NCI-H69 (cell line): Measurements from ENCODE around the gene SMIM21.
A peak's percentile ranks its signal among the peaks of the same experiment; 100 is the strongest.

Source experiments
- DNase-seq: peaks from one replicate; lab custom pipeline; 2025; lab: John Stamatoyannopoulos, UW

SMIM21 gene

DNA sequence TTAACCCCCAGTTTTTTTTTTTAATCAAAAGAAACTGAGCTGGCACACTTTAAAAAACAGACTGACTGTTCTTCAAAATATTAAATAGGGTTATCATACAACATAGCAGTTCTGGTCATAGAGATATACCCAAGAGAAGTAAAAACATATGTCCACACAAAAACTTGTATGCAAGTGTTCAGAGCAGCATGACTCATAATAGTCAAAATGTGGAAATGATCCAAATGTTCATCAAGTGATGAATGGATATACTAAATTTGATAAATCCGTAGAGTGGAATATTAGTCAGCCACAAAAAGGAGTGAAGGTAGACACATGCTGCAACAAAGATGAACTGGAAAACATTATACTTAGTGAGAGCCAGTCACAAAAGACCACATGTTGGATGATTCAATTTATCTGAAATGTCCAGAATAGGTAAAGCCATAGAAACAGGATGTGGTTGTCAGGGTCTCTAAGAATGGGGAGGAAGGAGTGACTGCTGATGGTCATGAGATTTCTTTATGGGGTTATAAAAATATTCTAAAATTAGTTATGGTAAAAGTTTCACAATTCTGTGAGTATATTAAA lies 5.1 kb downstream of the SMIM21 start:
- no peak for DNase-seq

DNA sequence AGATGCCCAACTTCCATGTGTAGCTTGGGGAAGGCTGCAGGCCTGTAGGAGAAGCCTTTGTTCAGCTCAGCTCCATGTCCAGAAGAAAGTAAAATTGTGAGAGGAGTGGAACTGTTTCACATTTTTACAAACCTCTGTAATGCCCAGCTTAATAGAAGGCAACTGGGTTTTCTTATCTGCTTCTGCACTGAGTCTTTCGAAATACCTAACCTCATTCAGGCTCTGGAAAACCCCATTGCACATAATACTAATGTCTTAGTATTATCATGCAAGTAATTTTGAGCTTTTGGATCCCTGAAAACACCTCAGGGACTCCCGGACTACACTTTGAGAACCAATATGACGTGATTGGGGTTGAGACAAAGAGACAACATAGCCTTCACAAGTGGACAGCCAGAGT lies 5.8 kb downstream of the SMIM21 start:
- DNase-seq, result no peak

DNA sequence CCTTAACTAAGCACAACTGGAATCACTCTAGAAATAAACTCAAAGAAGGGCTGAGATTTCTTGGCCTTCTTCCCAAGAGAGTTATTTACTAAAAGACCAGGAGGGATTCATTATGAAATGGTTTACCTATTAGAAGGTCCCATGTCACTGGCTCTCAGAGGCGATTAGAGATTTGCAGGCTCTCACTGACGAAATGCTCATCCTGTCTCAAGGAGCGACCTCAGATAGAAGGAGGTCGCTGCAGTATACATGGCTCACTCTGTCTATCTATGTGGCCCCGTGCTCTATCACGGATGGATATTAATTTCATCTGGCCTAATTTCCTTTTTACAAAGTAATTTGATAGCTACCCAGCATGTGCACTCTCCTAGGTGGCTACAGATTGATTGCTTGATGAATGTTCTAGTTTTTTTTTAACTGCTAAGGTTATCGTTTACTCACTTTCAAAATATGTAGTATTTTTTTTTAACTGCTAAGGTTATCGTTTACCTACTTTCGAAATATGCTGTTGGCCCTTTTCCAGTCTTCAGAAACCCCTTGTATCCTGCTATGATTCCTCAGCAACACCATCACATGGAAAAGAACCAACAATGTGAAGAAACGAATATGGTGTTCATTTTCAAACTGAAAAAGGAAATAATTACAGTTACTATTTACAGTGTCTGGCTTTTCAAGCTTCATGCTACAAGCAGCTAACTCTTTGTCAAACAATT lies 9.1 kb downstream of the SMIM21 start:
- peak; percentile 61 for DNase-seq

DNA sequence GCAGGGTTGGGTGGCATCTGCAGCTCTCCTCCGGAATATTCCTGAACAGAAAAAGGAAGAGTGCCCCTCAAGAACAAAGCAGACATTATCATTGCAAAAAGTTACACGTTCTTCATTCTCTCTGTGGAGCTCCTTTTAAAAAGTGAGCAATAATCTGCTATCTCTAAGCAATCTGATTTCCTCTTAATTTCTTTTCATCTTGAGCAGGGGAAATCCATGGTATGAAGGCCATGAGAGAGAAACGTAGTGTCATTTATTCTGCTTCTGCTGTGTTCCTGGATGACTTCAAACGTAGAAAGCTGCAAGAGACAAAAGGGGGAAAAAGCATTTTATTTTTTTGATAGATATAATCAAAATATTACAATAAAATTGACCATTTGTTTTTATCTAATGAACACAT lies 16.9 kb downstream of the SMIM21 start:
- DNase-seq, result no peak

DNA sequence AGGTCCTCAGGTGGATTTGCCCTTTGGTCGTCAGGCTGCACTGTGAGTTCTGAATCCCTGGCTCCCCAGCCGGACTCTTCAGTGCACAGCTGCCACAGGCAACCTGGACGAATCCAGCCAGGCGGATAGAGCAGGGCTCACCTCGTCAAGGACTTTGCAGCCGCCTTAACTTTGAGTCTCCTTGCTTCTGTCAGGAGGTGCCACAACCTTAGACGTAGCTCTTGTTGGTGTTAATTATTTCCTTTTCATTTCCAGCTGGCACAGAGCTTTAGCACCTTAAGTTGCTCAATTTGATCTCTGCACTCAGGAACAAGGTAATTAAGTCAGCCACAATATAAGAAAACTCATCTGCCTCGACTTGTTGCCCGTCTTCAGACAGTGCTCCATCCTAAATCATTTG lies 17.7 kb downstream of the SMIM21 start:
- DNase-seq, result no peak

DNA sequence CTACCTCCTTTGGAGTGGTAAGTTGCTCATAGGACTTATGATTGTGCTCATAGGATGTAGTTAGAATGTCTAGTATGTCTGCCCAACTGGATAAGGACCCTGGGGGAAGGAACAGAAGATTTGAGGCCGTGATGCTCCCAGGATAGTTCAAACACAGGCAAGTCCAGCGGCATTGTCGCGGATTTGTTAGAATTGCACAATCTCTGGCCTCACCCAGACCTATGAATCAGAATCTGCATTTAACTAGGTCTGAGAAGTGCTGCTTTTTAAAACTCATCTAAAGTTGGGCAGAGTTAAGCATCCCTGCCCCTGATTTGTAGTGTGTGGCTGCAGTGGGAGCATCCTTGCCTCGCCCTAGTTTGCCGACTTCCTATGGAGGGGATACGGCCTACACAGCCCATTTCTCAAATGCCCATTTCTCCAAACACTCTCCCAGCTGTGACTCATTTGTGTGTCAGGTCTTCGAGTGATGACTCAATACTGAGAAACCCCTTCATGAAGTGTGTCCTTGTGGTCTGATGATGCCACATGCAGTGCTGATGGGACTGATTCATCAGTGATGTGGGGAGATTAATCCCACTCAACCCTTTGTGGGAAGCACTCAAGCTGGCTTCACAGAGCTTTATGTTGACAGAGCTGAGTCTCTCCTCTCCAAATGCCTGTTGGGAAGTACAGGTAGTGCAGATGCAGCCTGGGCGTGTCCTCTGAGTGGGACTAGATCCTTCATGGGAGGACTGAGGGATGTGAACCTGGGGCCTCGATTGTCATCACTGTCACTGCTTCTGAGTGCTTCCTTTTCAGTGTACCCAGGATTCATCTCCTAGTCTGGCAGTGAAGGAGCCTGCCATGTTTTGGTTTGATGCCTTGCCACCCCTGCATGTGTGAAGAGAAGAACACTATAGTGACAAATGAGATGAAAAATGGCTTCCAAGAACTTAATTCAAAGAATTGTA lies 18.7 kb downstream of the SMIM21 start:
- peak; percentile 31 for DNase-seq

DNA sequence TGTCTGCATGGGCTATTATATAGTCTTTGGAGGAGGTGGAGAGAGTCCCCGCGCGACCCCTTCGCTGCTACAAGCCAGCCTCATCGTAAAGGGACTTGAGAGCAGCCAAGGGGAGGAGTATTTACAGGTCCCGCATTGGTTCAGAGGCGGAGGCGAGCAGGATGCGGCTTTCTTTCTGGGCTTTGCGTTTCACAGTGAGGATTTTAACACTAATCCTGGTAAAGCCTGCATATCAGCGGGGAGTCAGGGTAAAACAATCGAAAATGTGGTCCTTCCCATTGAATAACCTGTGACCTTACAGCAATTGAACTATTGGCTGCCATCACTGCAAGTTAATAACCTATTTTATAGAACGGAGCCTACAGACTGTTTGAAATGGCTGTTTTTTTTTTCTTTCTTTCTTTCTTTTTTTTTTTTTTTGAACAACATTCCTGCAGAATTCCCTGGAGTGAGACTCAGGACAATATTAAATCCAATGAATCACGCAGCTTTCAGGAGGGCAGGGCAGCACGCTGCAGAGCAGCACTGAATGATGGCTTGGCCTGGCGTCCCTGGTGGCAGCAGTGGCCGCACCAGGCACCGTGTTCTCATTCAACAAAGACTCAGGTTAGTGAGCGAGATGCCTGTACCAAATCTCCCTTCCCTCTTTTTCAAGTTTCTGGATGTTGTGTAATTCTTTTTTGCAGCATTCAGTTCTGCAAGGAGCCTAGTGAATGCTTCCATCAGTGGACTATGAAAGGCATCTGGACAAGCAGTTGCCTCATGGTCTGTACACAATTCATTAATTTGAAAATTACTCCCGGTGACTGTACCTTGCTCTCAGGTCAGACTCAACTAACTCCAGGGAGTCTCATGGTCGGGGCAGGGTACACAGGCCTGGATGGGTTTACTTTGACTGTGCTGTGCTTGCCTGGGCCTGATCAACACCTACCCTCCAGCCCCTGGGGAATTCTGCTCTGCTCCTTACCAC lies 19.8 kb downstream of the SMIM21 start:
- peak; percentile 49 for DNase-seq

DNA sequence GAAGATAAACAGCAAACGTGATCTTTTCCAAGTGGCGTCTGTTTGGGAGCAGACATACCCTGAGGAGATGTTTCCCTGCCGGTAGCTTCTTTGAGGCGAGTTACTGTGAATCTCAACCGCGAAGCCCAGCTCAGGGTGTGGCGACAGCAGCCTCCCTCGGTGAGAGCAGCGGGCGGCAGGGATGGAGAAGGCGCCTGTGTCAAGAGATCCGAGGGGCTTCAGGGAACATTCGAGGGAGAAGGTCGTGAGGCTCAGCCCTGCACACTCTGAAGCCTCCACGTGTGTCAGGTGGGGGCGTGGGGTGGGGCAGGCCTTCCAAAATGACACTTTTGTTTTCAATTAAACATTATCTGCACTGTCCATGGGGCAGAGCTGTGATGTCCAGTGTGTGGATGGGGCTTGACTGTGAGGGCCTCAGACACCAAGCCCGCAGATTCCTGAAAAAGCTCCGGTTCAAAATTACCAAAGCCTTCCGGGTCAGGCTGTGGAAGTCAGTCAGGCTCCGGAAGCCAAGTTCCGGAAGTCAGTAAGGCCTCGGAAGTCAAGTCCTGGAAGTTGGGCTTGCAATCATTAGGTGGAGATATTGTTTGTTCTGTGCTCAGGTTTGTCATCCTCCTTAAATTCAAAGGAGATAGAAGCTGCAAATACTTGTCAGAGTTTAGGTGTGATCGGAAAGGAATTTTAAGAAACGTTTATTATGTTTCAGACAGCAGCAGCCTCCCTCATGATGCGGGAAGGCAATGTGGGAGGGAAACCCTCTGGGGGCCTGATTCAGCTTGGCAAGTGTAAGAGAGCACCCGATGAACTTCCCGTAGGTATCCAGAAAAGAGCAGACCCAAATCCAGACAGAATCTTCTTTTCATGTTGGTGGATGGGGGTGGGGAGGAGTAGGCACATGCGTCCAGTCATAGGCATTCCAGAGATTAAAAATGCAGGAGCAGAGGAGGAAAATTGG lies 20.7 kb downstream of the SMIM21 start:
- no peak for DNase-seq

DNA sequence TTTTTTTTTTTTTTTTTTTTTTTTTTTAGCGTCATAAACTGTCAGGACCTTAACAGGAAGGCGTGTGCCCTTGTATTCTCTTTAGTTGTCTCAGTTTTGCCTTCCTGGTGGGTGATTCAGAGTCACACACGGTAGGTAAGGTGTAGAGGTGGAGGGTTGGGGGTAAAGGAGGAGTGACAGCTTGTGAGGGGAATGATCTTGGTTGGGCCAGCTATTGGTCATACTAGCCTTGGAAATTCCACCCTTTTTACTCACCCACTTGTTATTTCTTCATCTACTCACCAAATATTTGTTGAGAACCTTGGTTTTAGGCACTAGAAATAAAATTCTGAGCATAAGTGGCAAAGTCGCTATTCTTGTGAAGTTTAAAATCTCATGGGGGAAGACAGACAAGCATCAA lies 22.2 kb downstream of the SMIM21 start:
- DNase-seq, result no peak

DNA sequence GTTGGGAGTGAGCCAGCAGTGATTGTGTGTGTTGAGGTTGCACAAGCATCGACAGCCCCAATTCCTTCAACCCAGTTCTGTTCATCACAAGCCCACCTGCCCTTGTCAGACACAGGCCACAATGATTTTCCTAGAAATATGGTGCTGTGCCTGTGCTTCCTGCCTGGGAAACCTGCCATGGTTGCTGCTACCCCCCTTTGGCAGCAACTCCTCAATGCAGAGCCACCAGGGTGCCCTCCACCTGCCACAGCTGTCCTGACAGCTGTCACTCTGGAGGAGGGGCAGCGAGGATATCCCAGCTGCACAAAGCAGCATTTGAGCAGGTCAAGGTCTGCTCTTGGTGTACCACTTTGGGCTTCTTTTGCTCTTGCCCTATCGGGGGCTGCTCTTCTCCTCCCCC lies 27.1 kb downstream of the SMIM21 start:
- peak; percentile 64 for DNase-seq

DNA sequence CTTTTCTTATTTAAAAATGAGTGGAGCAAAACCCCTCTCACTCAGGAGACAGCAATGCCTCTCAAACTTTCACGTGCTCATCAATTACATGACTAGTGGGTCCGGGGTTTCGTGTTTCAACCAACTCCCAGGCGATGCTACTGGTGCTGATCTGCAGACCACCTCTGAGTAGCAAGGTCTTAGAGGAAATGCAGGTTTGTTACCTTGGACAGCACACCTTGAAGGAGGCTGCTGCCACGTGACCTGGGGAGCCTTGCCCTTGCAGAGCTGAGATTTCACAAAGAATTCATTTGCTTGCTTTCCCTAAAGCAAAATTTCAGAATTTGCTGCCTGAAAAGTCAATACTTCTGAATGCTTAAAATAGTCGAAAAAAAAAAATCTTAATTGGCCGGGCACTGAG lies 32.4 kb downstream of the SMIM21 start:
- no peak for DNase-seq

DNA sequence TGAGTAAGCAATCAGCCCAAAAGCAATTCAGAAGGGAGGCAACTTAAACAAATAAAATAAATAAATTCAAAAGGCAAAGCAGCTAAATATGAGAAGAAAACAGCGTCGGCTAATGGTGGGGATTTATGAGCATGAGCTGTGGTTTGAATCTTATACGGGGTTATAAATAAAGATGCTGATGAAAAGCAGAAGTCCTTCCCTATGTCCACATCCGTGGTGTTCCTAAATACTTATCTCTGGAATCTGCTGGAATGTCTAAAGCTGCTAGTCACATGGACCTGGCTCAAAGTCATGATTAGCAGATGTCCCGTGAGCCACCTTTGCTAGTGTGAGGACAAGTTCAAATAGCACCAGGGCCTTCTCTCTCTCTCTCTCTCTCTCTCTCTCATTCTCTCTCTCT lies 33.8 kb downstream of the SMIM21 start:
- DNase-seq, result no peak

DNA sequence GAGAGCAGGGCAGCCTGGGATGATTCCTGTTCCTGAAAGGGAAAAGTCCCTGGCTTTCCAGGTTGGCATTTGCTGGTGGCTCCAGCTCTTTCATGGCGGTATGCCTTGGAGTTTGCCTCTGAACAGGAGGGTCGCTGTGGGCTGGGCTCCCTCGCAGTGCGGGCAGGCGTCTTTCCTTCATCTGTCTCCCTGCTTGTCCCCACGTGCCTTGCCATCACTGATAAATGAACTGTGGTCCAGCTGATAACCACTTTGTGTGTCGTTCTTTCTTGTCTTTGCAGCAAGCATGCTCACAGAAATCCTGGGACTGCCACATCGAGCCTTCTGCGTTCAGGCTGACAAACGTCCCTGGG lies 35.3 kb downstream of the SMIM21 start:
- no peak for DNase-seq

DNA sequence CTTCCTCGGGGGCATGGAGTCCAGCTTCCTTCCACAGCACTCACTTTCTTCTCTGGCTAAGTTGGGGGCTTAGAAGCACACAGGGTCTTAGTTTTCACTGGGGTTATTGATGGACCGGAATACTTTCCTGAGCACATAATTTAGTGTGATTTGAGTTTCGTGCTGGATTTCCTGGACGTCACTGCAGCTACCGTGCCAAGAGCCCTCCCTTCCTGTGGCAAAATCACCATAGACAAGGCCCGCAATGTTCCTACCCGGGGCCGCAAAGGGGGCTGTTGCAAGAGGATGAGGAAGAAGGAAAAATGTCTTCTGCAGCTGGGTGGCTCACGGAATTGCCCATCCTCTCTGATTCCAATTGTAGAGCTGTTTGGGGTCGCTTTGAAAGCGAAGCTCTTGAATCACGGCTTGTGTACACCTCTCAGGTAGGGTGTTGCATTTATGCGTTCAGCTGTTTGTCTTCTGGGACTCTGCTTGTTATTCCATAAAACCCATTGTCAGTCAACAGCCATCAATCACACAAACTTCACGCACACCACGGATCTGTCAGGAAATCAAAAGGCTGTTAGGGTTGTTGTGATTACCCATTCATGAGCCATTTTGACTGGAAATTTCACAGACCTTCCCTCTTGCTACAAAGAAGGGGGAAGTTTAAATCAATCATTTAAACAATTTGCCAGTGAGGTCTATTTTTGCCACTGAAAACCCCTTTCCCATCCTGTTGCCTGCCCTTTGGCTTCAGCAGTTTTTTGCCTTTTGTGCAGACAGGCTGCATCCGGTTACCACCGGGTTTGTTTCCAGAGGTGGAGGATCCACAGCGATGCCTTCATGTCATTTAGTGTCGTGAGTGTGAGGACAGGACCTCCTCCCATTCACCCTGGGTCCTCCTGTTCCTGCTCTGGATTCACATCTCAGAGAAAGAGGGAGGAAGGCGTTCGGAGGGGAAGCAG lies 36.0 kb downstream of the SMIM21 start:
- DNase-seq, result peak; percentile 22

DNA sequence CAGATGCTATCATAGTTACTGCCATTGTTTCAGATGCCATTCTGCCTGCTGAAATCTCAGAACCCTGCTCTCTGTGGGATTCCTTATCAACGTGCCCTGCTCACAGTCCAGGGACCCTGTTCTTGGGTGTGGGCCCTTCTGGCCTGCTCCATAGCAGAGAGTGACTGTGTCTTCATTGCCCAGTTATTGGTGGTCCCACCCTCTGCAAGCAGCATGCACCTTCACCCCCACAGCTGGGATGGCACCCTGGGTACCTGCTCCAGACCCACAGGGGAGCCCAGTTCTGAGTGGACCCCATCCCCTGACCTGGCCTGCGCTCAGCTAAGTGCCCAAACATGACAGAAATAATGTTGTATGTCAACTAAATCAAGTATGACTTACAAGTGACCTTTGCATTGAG lies 36.6 kb downstream of the SMIM21 start:
- DNase-seq, result no peak

DNA sequence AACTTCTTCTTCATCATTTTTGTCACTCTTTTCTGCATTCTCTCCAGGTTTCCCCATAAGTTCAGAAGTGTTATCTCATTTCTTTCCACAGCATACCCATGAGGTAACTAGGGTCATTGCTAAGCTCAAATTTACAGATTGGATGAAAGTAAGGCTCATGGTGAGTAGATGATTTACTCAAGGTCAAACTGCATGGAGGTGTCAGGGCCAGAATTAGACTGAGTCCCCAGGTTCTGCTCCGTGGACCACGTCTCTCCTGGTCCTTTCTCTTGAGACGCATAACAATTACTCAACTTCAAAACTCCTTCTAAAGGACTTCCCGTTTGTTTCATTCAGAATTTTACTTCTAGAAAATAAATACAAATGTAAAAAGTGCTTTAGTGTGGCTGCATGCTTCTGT lies 43.4 kb downstream of the SMIM21 start:
- no peak for DNase-seq

DNA sequence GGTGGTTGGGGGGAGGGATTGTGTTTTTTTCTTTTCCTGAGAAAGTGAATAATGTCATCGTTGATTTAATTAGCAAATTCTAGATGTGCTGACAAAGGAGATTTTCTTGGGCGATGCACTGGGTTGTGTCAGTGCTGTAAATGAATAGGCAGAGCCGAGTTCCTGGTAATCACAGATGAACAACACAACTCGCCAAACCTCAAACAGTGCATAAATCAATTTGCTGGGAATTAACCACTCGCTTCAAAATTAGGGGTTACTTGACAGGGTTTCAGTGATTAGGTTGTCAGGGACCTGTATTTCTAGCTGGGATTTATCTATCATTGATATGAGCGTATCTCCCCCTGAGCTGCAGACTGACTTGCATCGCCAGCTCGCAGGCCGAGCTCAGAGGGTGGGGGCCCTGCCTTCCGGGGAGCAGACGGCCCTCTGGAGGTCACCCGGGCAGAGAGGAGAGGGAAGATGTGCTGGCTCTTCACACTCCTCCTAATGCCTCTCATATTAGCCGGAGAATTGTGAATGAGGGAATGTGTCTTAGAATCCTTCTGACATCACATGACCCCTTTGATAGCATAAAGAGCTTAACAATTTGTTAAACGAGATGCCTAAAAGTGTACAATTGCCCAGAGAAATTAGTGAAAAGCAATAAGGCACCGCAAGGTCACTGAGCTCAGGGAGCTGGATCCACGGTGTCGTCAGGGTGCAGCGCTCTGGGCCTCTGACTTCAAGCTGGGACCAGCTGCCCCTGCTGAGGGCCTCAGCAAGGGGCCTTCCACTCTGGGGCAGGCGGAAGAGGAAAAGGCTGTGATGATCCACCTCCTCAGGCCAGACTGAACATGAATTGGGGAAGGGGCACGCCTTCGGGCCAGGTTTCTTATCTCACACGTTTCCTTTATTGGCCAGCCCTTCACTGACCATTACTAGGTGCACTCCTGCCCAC lies 48.9 kb downstream of the SMIM21 start:
- DNase-seq, result peak; percentile 42

DNA sequence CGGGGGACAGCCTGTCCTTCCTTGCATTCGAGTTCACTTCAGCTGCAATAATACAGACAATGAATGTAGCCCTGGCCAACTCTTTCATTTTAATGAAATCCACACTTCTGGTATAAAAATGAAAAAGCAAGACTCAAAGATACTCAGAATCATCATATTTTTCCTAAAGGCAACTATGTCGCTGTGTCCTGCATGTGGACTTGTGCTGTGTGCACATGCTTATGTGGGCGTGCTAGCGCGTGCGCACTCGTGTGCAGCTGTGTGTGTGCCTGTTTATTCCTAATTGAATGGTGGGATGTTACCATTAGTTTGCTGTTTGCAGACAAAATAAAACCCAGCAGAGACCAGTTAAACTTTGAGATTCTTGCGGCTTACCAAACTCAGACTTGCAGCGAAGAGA lies 49.6 kb downstream of the SMIM21 start:
- no peak for DNase-seq
